ENCODE data around the gene MEF2C.

GRCh38 chr5:88667496-88668201 lies 215.3 kb downstream of the MEF2C start:
- TF ChIP-seq POLR2A (IDR thresholded peaks at IDR 0.05): no peak
- TF ChIP-seq, protein P1, sequence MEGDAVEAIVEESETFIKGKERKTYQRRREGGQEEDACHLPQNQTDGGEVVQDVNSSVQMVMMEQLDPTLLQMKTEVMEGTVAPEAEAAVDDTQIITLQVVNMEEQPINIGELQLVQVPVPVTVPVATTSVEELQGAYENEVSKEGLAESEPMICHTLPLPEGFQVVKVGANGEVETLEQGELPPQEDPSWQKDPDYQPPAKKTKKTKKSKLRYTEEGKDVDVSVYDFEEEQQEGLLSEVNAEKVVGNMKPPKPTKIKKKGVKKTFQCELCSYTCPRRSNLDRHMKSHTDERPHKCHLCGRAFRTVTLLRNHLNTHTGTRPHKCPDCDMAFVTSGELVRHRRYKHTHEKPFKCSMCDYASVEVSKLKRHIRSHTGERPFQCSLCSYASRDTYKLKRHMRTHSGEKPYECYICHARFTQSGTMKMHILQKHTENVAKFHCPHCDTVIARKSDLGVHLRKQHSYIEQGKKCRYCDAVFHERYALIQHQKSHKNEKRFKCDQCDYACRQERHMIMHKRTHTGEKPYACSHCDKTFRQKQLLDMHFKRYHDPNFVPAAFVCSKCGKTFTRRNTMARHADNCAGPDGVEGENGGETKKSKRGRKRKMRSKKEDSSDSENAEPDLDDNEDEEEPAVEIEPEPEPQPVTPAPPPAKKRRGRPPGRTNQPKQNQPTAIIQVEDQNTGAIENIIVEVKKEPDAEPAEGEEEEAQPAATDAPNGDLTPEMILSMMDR (IDR thresholded peaks at IDR 0.05): no peak
